Peyer's patch (tissue), 4 donors: ENCODE measurements around the gene CLEC7A.

Experiments used
- POLR2A ChIP-seq, 2 donors: fragments of 450-650 bp; IDR thresholded peaks; one replicate each; pipeline ENCODE4 v1.5.1; 2017; ENCODE audit warnings: antibody characterized with exemption in 2 of 2, mild to moderate bottlenecking in 2 of 2, moderate library complexity in 2 of 2
- TF ChIP-seq, protein P1 (sequence below), 6 experiments: fragments of 450-650 bp in 4 of 6; fragments of 200-600 bp in 2 of 6; sonication (generic) in 1 of 6; IDR thresholded peaks; one replicate each; pipeline ENCODE4 v1.5.1; 2017 to 2019; ENCODE audit warnings: antibody characterized with exemption in 6 of 6, mild to moderate bottlenecking in 3 of 6, moderate library complexity in 1 of 6

DNA sequence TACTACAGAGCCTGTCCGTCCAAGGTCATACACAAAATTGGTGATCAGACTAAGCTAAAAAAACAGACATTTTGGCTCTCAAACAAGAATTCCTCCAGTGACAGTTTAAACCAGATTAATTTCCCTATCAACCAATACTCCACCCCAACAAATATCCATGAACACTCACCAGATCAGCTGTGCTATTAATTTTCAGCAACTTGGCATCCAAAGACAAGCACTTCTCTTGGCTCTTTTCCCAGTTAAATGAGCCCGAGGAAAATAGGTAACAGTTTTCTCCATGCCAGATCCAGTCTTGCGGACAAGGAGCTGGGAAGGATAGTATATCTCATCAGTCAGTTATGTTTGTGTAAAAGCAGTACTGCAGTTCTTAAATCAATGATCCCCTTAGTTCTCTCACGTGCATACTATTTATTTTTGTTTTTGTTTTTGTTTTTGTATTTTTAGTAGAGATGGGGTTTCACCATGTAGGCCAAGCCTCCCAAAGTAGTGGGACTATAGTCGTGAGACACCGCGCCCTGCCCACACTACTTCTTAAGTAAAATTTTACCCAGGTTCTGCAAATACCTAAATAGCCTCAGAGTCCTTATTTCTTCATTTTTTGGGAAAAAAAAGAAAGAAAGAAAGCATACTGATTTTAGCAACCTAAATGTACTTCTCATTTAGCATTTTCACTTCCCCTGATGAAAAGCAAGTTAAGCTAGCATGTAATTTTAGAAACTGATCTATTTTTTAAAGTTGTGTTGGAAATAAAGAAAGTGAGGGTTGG, 30.8 kb upstream of the CLEC7A start:
- no peak for TF ChIP-seq POLR2A (IDR thresholded peaks at IDR 0.05)
- TF ChIP-seq, protein P1, sequence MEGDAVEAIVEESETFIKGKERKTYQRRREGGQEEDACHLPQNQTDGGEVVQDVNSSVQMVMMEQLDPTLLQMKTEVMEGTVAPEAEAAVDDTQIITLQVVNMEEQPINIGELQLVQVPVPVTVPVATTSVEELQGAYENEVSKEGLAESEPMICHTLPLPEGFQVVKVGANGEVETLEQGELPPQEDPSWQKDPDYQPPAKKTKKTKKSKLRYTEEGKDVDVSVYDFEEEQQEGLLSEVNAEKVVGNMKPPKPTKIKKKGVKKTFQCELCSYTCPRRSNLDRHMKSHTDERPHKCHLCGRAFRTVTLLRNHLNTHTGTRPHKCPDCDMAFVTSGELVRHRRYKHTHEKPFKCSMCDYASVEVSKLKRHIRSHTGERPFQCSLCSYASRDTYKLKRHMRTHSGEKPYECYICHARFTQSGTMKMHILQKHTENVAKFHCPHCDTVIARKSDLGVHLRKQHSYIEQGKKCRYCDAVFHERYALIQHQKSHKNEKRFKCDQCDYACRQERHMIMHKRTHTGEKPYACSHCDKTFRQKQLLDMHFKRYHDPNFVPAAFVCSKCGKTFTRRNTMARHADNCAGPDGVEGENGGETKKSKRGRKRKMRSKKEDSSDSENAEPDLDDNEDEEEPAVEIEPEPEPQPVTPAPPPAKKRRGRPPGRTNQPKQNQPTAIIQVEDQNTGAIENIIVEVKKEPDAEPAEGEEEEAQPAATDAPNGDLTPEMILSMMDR (IDR thresholded peaks at IDR 0.05): no peak
